Measurements from ENCODE around the gene GALNT14. TPM values are rescaled to one million over a fixed set of nuclear protein-coding genes. Genes with fewer than 3 reads are reported as not detected.

GALNT14 gene
- total and polyA plus RNA-seq, 2 of the 8 experiments (the other 6 are each of a cell fraction or from before 2014, with no cell fraction given) = 13.0 to 13.7 TPM

- H3K9me3 ChIP-seq (ENCODE audit: insufficient read depth in 2 of 2, low read depth in 1 of 2, low read length in 1 of 2) = no peaks in the 10 kb centered on the region
- H3K23ac ChIP-seq (ENCODE audit: insufficient read length) = no peak overlapping the region
- H4K20me1 ChIP-seq (replicated peaks in 1 of 2; ENCODE audit: control insufficient read depth in 1 of 2, insufficient read depth in 2 of 2, low read length in 2 of 2) = no peaks in the 10 kb centered on the region
- no peak overlapping the region for H2BK120ac ChIP-seq (replicated peaks; ENCODE audit: low read depth, low read length)
- no peak overlapping the region for H3K4ac ChIP-seq (replicated peaks; ENCODE audit: insufficient read length, low read depth, low read length)
- 0 out of 2 replicates have a peak overlapping the region, but pooled peaks have one; percentile 2 for H2BK5ac ChIP-seq (ENCODE audit: low read depth, low read length)
- DNase-seq (ENCODE audit: low read depth in 1 of 2, low spot score in 2 of 2) (no peak), FAIRE-seq (no peak)
- ChIA-PET CTCF (ENCODE audit: partially characterized antibody) (interaction anchor here (0.7 to 4.8 kb wide), 7 partner anchors 12 to 257 kb away, joined by 3 to 34 read pairs (median 3); no protein-coding TSS in a partner anchor), POLR2A (ENCODE audit: partially characterized antibody) (no interaction called here)
- no peaks in the 10 kb centered on the region; a peak in 1 of 7 replicates for H3K4me1 ChIP-seq (replicated peaks in 1 of 4; ENCODE audit: control insufficient read depth in 3 of 4, insufficient read depth in 4 of 4, low read length in 3 of 4)
- H3K4me3 ChIP-seq (ENCODE audit: extremely low read depth in 1 of 4, insufficient read depth in 2 of 4, low read depth in 3 of 4, low read length in 4 of 4) = no peak overlapping the region
- H2BK15ac ChIP-seq (ENCODE audit: low read length) = no peak overlapping the region
- H2BK20ac ChIP-seq (ENCODE audit: low read length) = no peak overlapping the region
- H3K4me2 ChIP-seq (ENCODE audit: insufficient read depth in 1 of 2, low read depth in 2 of 2, low read length in 2 of 2) = no peak overlapping the region
- H3K79me1 ChIP-seq (ENCODE audit: low read depth, low read length) = no peaks in the 10 kb centered on the region
- no peaks in the 10 kb centered on the region for H3K23me2 ChIP-seq (ENCODE audit: low read depth, low read length)
- H3K14ac ChIP-seq (ENCODE audit: insufficient read length) = no peak overlapping the region
- 75% methylated on average over 4 of the region's 4 CpGs; no CpG with 5 or more reads in 1 of the 2 experiments for WGBS, 2 experiments (ENCODE audit: extremely low coverage in 1 of 2, insufficient coverage in 1 of 2, insufficient read length in 1 of 2, insufficient replicate concordance in 2 of 2, low coverage in 1 of 2, low lambda C conversion rate in 2 of 2, missing lambda C conversion rate in 1 of 2)
- H4K5ac ChIP-seq (ENCODE audit: insufficient read length, low read depth, low read length) = no peak overlapping the region
- H3K18ac ChIP-seq (ENCODE audit: extremely low read depth, low read length) = no peak overlapping the region
- no peaks in the 10 kb centered on the region for H3K79me2 ChIP-seq (ENCODE audit: control insufficient read depth in 1 of 2, insufficient read depth in 2 of 2, low read length in 2 of 2)
- H3K27ac ChIP-seq (ENCODE audit: low read depth, low read length) = no peak overlapping the region
- no peak overlapping the region for H4K8ac ChIP-seq (ENCODE audit: extremely low read depth, insufficient read depth, low read length)
- no peaks in the 10 kb centered on the region for H3K27me3 ChIP-seq (replicated peaks in 1 of 4; ENCODE audit: control insufficient read depth in 3 of 4, extremely low read depth in 1 of 4, insufficient read depth in 3 of 4, low read length in 3 of 4)
- H3K36me3 ChIP-seq (ENCODE audit: control insufficient read depth in 2 of 4, insufficient read depth in 4 of 4, low read length in 3 of 4) = no peaks in the 10 kb centered on the region
- no peak overlapping the region for H3K9ac ChIP-seq (replicated peaks in 1 of 4; ENCODE audit: extremely low read depth in 1 of 4, low read depth in 3 of 4, low read length in 3 of 4)
- H2BK12ac ChIP-seq (ENCODE audit: low read depth, low read length) = no peak overlapping the region
- H2AFZ ChIP-seq (ENCODE audit: low read length) = no peak overlapping the region
- no peak overlapping the region for H3K56ac ChIP-seq (replicated peaks; ENCODE audit: insufficient read length, low read depth, low read length)
- no peak overlapping the region for H4K91ac ChIP-seq (replicated peaks; ENCODE audit: insufficient read length, low read length)
- H2AK5ac ChIP-seq (ENCODE audit: low read depth, low read length) = no peak overlapping the region
- TF ChIP-seq KDM4A (IDR thresholded peaks at IDR 0.05; ENCODE audit: low read depth, low read length, severe bottlenecking) (no peak), CHD2 (IDR thresholded peaks at IDR 0.05; ENCODE audit: low read length) (no peak), EP300 (IDR thresholded peaks at IDR 0.05; ENCODE audit: borderline replicate concordance in 1 of 2, low read depth in 2 of 2, low read length in 2 of 2) (no peak), RNF2 (IDR thresholded peaks at IDR 0.05; ENCODE audit: borderline replicate concordance, low read depth, low read length, missing control alignments, poor library complexity, severe bottlenecking) (no peak), BCL11A (IDR thresholded peaks at IDR 0.05; ENCODE audit: low read depth in 2 of 2, low read length in 2 of 2) (no peak), YY1 (IDR thresholded peaks at IDR 0.05; ENCODE audit: low read depth, low read length) (no peak), TAF7 (optimal IDR thresholded peaks at IDR 0.05; ENCODE audit: borderline replicate concordance, low read depth, low read length) (no peak), ZNF274 (IDR thresholded peaks at IDR 0.05; ENCODE audit: borderline replicate concordance, extremely low read depth, low read length) (no peak), CTBP2 (IDR thresholded peaks at IDR 0.05; ENCODE audit: borderline replicate concordance, insufficient read depth, insufficient read length, low read length) (no peak), BACH1 (IDR thresholded peaks at IDR 0.05; ENCODE audit: low read length) (no peak), RFX5 (IDR thresholded peaks at IDR 0.05; ENCODE audit: borderline replicate concordance, low read depth, low read length) (no peak), FOSL1 (IDR thresholded peaks at IDR 0.05; ENCODE audit: insufficient read depth, low read depth, low read length) (no peak)
These were observed 169.4 kb downstream of the GALNT14 start for GRCh38 chr2:30968660-30969397.

Measured in H1 (cell line).